ENCODE results near the gene PFKFB4. TPM values are rescaled to one million over a fixed set of nuclear protein-coding genes. Genes with fewer than 3 reads are reported as not detected.

PFKFB4 gene
- total and polyA plus RNA-seq, 2 of the 4 experiments (the other 2 are of a cell fraction), result 16.9 to 17.0 TPM

DNA sequence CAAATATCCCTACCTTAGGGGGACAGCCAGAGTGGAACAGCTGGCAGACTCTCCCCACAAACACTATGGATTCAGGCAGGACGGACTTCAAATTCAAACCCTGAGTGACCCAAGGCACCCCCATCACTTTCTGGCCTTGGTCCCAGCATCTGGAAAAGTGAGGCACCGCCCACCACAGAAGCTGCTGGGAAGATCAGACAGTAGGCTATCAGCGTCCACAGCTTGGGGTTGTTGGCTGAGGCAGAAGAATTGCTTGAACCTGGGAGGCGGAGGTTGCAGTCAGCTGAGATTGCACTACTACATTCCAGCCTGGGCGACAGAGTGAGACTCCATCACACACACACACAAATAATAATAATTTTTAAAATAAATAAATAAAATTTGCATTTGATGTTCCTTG lies 8.5 kb downstream of the PFKFB4 start:
- Histone ChIP-seq H3K79me1 (ENCODE audit: low read depth in 1 of 2, low read length in 2 of 2) (peaks cover 7 to 8% of the 10 kb centered on the region in 2 experiments; a peak in 3 of 4 replicates), H3K27ac (ENCODE audit: insufficient read depth, low read length) (no peak overlapping the region), H3K4me1 (ENCODE audit: control insufficient read depth, insufficient read depth, low read length) (no peaks in the 10 kb centered on the region), H4K8ac (ENCODE audit: low read depth in 2 of 2, low read length in 2 of 2) (no peak overlapping the region), H4K20me1 (ENCODE audit: insufficient read depth, low read length) (0 out of 2 replicates have a peak, but pooled peaks cover 6% of the 10 kb centered on the region), H3K27me3 (ENCODE audit: control insufficient read depth, insufficient read depth, low read length) (no peaks in the 10 kb centered on the region), H3K18ac (ENCODE audit: low read depth, low read length) (no peak overlapping the region), H2AK9ac (replicated peaks; ENCODE audit: low read depth, low read length, poor library complexity) (no peak overlapping the region), H2BK5ac (ENCODE audit: low read depth, low read length, poor library complexity, severe bottlenecking) (no peak overlapping the region), H2AFZ (replicated peaks; ENCODE audit: low read length, poor library complexity) (no peak overlapping the region), H3K4me3 (ENCODE audit: insufficient read depth, low read depth, low read length) (no peak overlapping the region), H3K9me1 (ENCODE audit: insufficient read depth, low read length) (no peaks in the 10 kb centered on the region), H3K9ac (ENCODE audit: low read depth, low read length) (no peak overlapping the region), H3K36me3 (ENCODE audit: control insufficient read depth, insufficient read depth, low read length) (peaks cover 31% of the 10 kb centered on the region), H4K5ac (ENCODE audit: low read depth, low read length) (no peak overlapping the region), H4K91ac (ENCODE audit: insufficient read depth, low read depth, low read length) (no peak overlapping the region), H2BK20ac (ENCODE audit: low read depth, low read length) (no peak overlapping the region), H3K56ac (ENCODE audit: extremely low read depth, insufficient read depth, low read length) (no peak overlapping the region), H3K4me2 (ENCODE audit: low read depth, low read length) (no peak overlapping the region), H2AK5ac (ENCODE audit: low read depth, low read length) (no peak overlapping the region), H3K23ac (ENCODE audit: low read depth, low read length) (no peak overlapping the region), H2BK15ac (ENCODE audit: low read depth, low read length) (no peak overlapping the region), H3K14ac (replicated peaks; ENCODE audit: low read depth, low read length) (no peak overlapping the region), H3K4ac (ENCODE audit: low read depth, low read length) (no peak overlapping the region), H3K9me3 (ENCODE audit: control insufficient read depth, insufficient read depth, low read length) (no peaks in the 10 kb centered on the region), H2BK120ac (ENCODE audit: low read depth, low read length) (no peak overlapping the region)
- in situ Hi-C loops (cut with MboI; ENCODE audit: low sequenced_read_pairs) (loop anchor here (10.0 kb wide), 1 partner anchor 273 kb away; no protein-coding TSS in a partner anchor), intact Hi-C loops (cut with micrococcal nuclease) (loop anchor here (1.0 to 5.0 kb wide), 4 partner anchors 75 to 356 kb away; no protein-coding TSS in a partner anchor), dilution Hi-C loops (cut with HindIII; ENCODE audit: low sequenced_read_pairs, unreplicated experiment) (no loop called here)
- no peak for ATAC-seq (ENCODE audit: low read depth)
- no TSS peak for BruUV-seq (replicated peaks)
- CTCF ChIA-PET, result interaction anchor here (1.7 kb wide), 1 partner anchor 115 kb away, joined by 4 read pairs; no protein-coding TSS in a partner anchor
- no CpG with 5 or more reads among the region's 5 CpGs for WGBS, 2 experiments (ENCODE audit: extremely low coverage in 2 of 2, insufficient read length in 1 of 2)
- TF ChIP-seq CEBPB (IDR thresholded peaks at IDR 0.05; ENCODE audit: low read depth, low read length) (no peak), CHD1 (IDR thresholded peaks at IDR 0.05; ENCODE audit: low read depth, low read length) (no peak), MXI1 (IDR thresholded peaks at IDR 0.05; ENCODE audit: borderline replicate concordance, low read depth, low read length) (no peak), RCOR1 (IDR thresholded peaks at IDR 0.05; ENCODE audit: insufficient replicate concordance, low read length) (no peak), POLR2A (IDR thresholded peaks at IDR 0.05; ENCODE audit: low read depth, low read length) (no peak), SMC3 (IDR thresholded peaks at IDR 0.05; ENCODE audit: low read depth, low read length) (no peak)
- TF ChIP-seq, protein P1, sequence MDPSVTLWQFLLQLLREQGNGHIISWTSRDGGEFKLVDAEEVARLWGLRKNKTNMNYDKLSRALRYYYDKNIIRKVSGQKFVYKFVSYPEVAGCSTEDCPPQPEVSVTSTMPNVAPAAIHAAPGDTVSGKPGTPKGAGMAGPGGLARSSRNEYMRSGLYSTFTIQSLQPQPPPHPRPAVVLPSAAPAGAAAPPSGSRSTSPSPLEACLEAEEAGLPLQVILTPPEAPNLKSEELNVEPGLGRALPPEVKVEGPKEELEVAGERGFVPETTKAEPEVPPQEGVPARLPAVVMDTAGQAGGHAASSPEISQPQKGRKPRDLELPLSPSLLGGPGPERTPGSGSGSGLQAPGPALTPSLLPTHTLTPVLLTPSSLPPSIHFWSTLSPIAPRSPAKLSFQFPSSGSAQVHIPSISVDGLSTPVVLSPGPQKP (IDR thresholded peaks at IDR 0.05; ENCODE audit: borderline replicate concordance, low read depth, low read length), result no peak
- POLR2A ChIA-PET (ENCODE audit: unreplicated experiment), result no interaction called here
- DNase-seq, result no peak
